BE2C (cell line): Measurements from ENCODE around the gene NMRK2.
"Not testable (repeated sequence)": the region's sequence is repeated elsewhere in the genome, so short reads cannot be mapped to it uniquely, and the experiment has no call there.

Source experiments
- DNase-seq: peaks from one replicate; pipeline ENCODE4 v3.0.0-alpha.2; 2020
- H3K27me3 ChIP-seq: fragments of 250-450 bp; sonication (Bioruptor Pico); 2 replicates; pipeline ENCODE4 v1.5.1; 2020; ENCODE audit warnings: mild to moderate bottlenecking
- H3K36me3 ChIP-seq: fragments of 250-450 bp; sonication (Bioruptor Pico); 2 replicates; pipeline ENCODE4 v1.5.1; 2020; ENCODE audit warnings: mild to moderate bottlenecking
- H3K4me1 ChIP-seq: fragments of 250-450 bp; sonication (Bioruptor Pico); 2 replicates; pipeline ENCODE4 v1.5.1; 2020
- H3K4me3 ChIP-seq: 2 replicates; pipeline ENCODE4 v1.5.1; 2011; ENCODE audit warnings: low read depth, low read length
- H3K9me3 ChIP-seq: fragments of 250-450 bp; sonication (Bioruptor Pico); 2 replicates; pipeline ENCODE4 v1.5.1; 2020
- TF ChIP-seq, protein P1 (sequence below): IDR thresholded peaks from 2 replicates; pipeline ENCODE4 v1.5.1; 2012; ENCODE audit warnings: mild to moderate bottlenecking, low read depth, low read length

The NMRK2 gene

GRCh38 chr19:3954107-3954506 is 21.2 kb downstream of the NMRK2 start:
- DNase-seq: no peak
- TF ChIP-seq, protein P1, sequence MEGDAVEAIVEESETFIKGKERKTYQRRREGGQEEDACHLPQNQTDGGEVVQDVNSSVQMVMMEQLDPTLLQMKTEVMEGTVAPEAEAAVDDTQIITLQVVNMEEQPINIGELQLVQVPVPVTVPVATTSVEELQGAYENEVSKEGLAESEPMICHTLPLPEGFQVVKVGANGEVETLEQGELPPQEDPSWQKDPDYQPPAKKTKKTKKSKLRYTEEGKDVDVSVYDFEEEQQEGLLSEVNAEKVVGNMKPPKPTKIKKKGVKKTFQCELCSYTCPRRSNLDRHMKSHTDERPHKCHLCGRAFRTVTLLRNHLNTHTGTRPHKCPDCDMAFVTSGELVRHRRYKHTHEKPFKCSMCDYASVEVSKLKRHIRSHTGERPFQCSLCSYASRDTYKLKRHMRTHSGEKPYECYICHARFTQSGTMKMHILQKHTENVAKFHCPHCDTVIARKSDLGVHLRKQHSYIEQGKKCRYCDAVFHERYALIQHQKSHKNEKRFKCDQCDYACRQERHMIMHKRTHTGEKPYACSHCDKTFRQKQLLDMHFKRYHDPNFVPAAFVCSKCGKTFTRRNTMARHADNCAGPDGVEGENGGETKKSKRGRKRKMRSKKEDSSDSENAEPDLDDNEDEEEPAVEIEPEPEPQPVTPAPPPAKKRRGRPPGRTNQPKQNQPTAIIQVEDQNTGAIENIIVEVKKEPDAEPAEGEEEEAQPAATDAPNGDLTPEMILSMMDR: no peak
- Histone ChIP-seq H3K4me3 (no peak overlapping the region), H3K9me3 (no peaks in the 10 kb centered on the region), H3K4me1 (no peaks in the 10 kb centered on the region), H3K36me3 (peaks cover 12% of the 10 kb centered on the region), H3K27me3 (no peaks in the 10 kb centered on the region)

GRCh38 chr19:3955276-3955675 is 22.4 kb downstream of the NMRK2 start:
- not testable (repeated sequence) for DNase-seq, H3K27me3 ChIP-seq, H3K4me1 ChIP-seq, H3K4me3 ChIP-seq, H3K9me3 ChIP-seq
- H3K36me3 ChIP-seq: peaks cover 21% of the 10 kb centered on the region

DNA sequence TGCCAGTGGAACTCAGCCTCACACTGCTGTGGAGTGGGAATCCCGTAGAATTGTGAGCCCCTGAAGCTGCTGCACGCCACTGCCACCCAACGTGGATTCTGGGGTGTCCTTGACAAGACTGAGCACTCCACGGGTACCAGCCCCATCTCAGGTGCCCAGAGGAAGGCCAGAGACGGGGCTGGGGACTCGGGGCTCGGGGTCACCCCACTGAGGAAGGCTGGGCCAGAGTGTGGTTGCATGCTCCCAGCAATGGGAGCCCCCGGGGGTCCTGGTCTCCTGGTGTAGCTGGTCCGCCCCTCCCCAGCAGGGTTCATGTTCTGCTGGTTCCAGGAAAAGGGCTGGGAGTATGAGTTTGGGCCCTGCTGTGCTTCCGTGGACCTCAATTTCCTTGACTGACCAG is 22.8 kb downstream of the NMRK2 start:
- H3K27me3 ChIP-seq: no peaks in the 10 kb centered on the region
- no peak for DNase-seq
- H3K4me3 ChIP-seq: no peak overlapping the region
- H3K4me1 ChIP-seq: no peaks in the 10 kb centered on the region
- peaks cover 22% of the 10 kb centered on the region for H3K36me3 ChIP-seq
- no peaks in the 10 kb centered on the region for H3K9me3 ChIP-seq
- TF ChIP-seq, protein P1: no peak

DNA sequence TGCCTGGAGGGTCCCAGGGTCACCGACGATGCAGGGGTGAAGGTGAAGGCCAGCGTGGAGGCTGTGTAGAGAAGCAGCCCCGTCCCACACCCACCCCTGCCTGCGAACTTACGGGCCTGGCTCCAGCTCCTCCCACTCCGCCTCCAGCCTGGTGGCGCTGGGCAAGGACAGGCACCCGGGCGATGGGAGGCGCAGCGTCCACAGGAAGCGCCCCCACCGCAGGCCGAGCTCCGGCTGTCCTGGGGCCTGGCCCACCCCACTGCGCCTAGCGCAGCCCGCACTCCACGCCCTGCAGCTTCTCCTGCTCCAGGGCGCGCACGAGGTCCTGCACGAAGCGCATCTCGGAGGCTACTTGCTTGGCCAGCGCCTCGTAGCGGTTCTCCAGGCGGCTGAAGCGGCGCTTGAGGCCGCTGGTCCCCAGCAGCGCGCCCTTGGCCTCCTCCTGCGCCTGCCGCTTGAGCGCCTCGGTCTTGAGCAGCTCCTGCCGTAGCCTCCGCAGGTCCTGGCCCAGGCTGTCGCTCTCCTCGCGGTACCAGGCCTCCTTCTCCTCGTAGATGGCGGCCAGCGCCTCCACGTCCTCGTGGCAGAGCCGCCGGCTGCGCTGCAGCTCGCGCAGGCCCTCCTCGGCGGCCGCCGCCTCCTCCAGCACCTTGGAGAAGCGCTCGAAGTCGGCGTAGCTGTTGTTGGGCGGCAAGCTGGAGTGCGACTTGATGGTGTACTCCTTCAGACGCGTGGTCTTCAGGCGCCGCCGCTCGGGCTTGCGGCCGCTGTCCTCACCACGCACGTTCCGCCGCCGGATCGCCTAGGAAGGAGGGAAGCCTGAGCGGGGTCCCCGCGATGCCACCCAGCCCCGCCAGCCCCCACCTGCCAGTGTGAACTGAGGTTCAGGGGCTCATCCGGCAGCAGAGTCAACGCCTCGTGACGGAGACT is 26.2 kb downstream of the NMRK2 start:
- no peaks in the 10 kb centered on the region for H3K27me3 ChIP-seq
- peaks cover 43% of the 10 kb centered on the region for H3K36me3 ChIP-seq
- no peak overlapping the region for H3K4me3 ChIP-seq
- no peaks in the 10 kb centered on the region for H3K4me1 ChIP-seq
- DNase-seq: no peak
- H3K9me3 ChIP-seq: no peaks in the 10 kb centered on the region
- TF ChIP-seq, protein P1: no peak

- TF ChIP-seq, protein P1: no peak
- H3K36me3 ChIP-seq: peaks cover 46% of the 10 kb centered on the region
Observed at GRCh38 chr19:3959766-3960131, 26.9 kb downstream of the NMRK2 start.

GRCh38 chr19:3961007-3961406 is 28.1 kb downstream of the NMRK2 start:
- no peaks in the 10 kb centered on the region for H3K9me3 ChIP-seq
- no peak overlapping the region for H3K4me3 ChIP-seq
- DNase-seq: no peak
- H3K27me3 ChIP-seq: no peaks in the 10 kb centered on the region
- peaks cover 58% of the 10 kb centered on the region for H3K36me3 ChIP-seq
- H3K4me1 ChIP-seq: no peaks in the 10 kb centered on the region
- TF ChIP-seq, protein P1: no peak

More at GRCh38 chr19:3959766-3960131, 26.9 kb downstream of the NMRK2 start:
- no peaks in the 10 kb centered on the region for H3K27me3 ChIP-seq
- DNase-seq: no peak
- H3K4me1 ChIP-seq: no peaks in the 10 kb centered on the region
- no peaks in the 10 kb centered on the region for H3K9me3 ChIP-seq
- H3K4me3 ChIP-seq: no peak overlapping the region
